Lower leg skin (tissue), 3 donors: ENCODE measurements around the gene PHF21A.

Experiments
- POLR2A ChIP-seq, 2 donors: fragments of 450-650 bp; IDR thresholded peaks; one replicate each; pipeline ENCODE4 v1.6.1; 2016 to 2017; ENCODE audit warnings: antibody characterized with exemption in 2 of 2, mild to moderate bottlenecking in 1 of 2, moderate library complexity in 1 of 2
- TF ChIP-seq, protein P1 (sequence below), 3 donors: fragments of 450-650 bp; IDR thresholded peaks; one replicate each; pipeline ENCODE4 v1.5.1; 2016; ENCODE audit warnings: antibody characterized with exemption in 3 of 3, mild to moderate bottlenecking in 3 of 3, moderate library complexity in 2 of 3

DNA sequence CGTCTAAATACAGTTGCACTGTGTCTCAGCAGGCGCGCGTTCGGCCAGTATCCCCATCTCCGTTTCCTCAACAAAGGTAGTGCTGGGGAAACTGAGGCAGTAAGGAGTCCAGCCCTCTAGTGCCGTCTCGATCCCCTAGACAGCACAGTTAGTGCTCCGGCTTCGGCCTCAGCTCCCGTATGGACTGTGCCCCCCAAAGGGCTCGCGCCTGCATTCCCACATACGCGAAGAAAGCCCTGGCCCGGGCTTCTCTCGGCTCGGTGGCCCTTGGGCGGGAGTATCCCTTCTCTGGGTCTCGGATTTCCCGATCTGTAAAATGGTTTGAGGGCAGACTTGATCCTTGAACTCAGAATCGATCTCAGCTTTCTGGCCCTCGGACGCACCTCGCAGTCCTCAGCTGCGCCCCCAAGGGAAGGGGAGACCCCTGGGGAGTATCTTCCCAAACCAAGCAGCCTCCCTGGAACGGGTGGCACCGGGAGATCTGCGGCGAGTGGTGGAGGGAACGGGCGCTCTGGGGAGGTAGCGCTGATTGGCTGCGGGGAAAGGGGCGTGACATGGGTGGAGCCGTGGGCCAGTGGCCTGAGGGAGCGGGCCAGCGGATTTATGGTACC, 202.8 kb downstream of the PHF21A start:
- TF ChIP-seq, protein P1, sequence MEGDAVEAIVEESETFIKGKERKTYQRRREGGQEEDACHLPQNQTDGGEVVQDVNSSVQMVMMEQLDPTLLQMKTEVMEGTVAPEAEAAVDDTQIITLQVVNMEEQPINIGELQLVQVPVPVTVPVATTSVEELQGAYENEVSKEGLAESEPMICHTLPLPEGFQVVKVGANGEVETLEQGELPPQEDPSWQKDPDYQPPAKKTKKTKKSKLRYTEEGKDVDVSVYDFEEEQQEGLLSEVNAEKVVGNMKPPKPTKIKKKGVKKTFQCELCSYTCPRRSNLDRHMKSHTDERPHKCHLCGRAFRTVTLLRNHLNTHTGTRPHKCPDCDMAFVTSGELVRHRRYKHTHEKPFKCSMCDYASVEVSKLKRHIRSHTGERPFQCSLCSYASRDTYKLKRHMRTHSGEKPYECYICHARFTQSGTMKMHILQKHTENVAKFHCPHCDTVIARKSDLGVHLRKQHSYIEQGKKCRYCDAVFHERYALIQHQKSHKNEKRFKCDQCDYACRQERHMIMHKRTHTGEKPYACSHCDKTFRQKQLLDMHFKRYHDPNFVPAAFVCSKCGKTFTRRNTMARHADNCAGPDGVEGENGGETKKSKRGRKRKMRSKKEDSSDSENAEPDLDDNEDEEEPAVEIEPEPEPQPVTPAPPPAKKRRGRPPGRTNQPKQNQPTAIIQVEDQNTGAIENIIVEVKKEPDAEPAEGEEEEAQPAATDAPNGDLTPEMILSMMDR (IDR thresholded peaks at IDR 0.05), result no peak
- no peak for TF ChIP-seq POLR2A (IDR thresholded peaks at IDR 0.05)
